HUES48 (cell line): ENCODE results near the gene PFKFB2.
A peak's percentile ranks its signal among the peaks of the same experiment; 100 is the strongest.

Source experiments
- H3K27ac ChIP-seq: one replicate; pipeline ENCODE4 v1.7.0; 2013; ENCODE audit warnings: low read depth, low read length, inconsistent platforms
- H3K27me3 ChIP-seq: 2 replicates; pipeline ENCODE4 v1.6.1; 2013; ENCODE audit warnings: mild to moderate bottlenecking, low read length; ENCODE audit not compliant: control insufficient read depth, insufficient read depth
- H3K36me3 ChIP-seq: 2 replicates; pipeline ENCODE4 v1.6.1; 2013; ENCODE audit warnings: low read length; ENCODE audit not compliant: control insufficient read depth, insufficient read depth
- H3K4me1 ChIP-seq: 2 replicates; pipeline ENCODE4 v1.6.1; 2013; ENCODE audit warnings: mild to moderate bottlenecking, low read length; ENCODE audit not compliant: control insufficient read depth, insufficient read depth
- H3K4me3 ChIP-seq: 2 replicates; pipeline ENCODE4 v1.5.1; 2013; ENCODE audit warnings: mild to moderate bottlenecking, low read depth, low read length
- H3K9ac ChIP-seq: 2 replicates; pipeline ENCODE4 v1.6.1; 2013; ENCODE audit warnings: mild to moderate bottlenecking, low read depth, low read length, moderate library complexity
- H3K9me3 ChIP-seq: 2 replicates; pipeline ENCODE4 v1.6.1; 2013; ENCODE audit warnings: low read length; ENCODE audit not compliant: control insufficient read depth, insufficient read depth

PFKFB2 gene

GRCh38 chr1:207022996-207023679, 29.9 kb upstream of the PFKFB2 start:
- Histone ChIP-seq H3K27me3 (no peaks in the 10 kb centered on the region), H3K9me3 (no peaks in the 10 kb centered on the region), H3K4me3 (no peak overlapping the region), H3K27ac (no peak overlapping the region), H3K4me1 (peaks cover 8% of the 10 kb centered on the region), H3K36me3 (no peaks in the 10 kb centered on the region), H3K9ac (no peak overlapping the region)

- Histone ChIP-seq H3K36me3 (no peaks in the 10 kb centered on the region), H3K4me3 (no peak overlapping the region), H3K9ac (no peak overlapping the region), H3K4me1 (peaks cover 8% of the 10 kb centered on the region), H3K27me3 (no peaks in the 10 kb centered on the region), H3K27ac (no peak overlapping the region), H3K9me3 (no peaks in the 10 kb centered on the region)
Observed at GRCh38 chr1:207024202-207025145, 28.6 kb upstream of the PFKFB2 start.

- Histone ChIP-seq H3K9ac (no peak overlapping the region), H3K4me3 (no peak overlapping the region), H3K9me3 (no peaks in the 10 kb centered on the region), H3K27ac (peak overlapping the region; percentile 47), H3K27me3 (no peaks in the 10 kb centered on the region), H3K36me3 (no peaks in the 10 kb centered on the region), H3K4me1 (peaks cover 8% of the 10 kb centered on the region)
Observed at GRCh38 chr1:207025146-207025880, 27.8 kb upstream of the PFKFB2 start.

GRCh38 chr1:207026104-207026534, 27.0 kb upstream of the PFKFB2 start:
- Histone ChIP-seq H3K9ac (no peak overlapping the region), H3K27ac (no peak overlapping the region), H3K36me3 (no peaks in the 10 kb centered on the region), H3K4me3 (no peak overlapping the region), H3K27me3 (no peaks in the 10 kb centered on the region), H3K4me1 (peaks cover 8% of the 10 kb centered on the region), H3K9me3 (no peaks in the 10 kb centered on the region)

GRCh38 chr1:207027206-207027777, 25.8 kb upstream of the PFKFB2 start:
- H3K4me3 ChIP-seq = no peak overlapping the region
- H3K9me3 ChIP-seq = no peaks in the 10 kb centered on the region
- H3K36me3 ChIP-seq = no peaks in the 10 kb centered on the region
- no peaks in the 10 kb centered on the region for H3K27me3 ChIP-seq
- H3K9ac ChIP-seq = no peak overlapping the region
- H3K4me1 ChIP-seq = peaks cover 12% of the 10 kb centered on the region
- H3K27ac ChIP-seq = no peak overlapping the region

GRCh38 chr1:207027921-207028320, 25.2 kb upstream of the PFKFB2 start:
- H3K9ac ChIP-seq = no peak overlapping the region
- H3K4me3 ChIP-seq = no peak overlapping the region
- H3K36me3 ChIP-seq = no peaks in the 10 kb centered on the region
- H3K27me3 ChIP-seq = no peaks in the 10 kb centered on the region
- no peaks in the 10 kb centered on the region for H3K9me3 ChIP-seq
- peaks cover 16% of the 10 kb centered on the region for H3K4me1 ChIP-seq
- no peak overlapping the region for H3K27ac ChIP-seq

- Histone ChIP-seq H3K27ac (no peak overlapping the region), H3K36me3 (no peaks in the 10 kb centered on the region), H3K4me3 (no peak overlapping the region), H3K9ac (no peak overlapping the region), H3K27me3 (no peaks in the 10 kb centered on the region), H3K4me1 (peaks cover 22% of the 10 kb centered on the region), H3K9me3 (no peaks in the 10 kb centered on the region)
Observed at GRCh38 chr1:207028884-207029650, 24.0 kb upstream of the PFKFB2 start.

- Histone ChIP-seq H3K4me1 (peaks cover 22% of the 10 kb centered on the region), H3K4me3 (no peak overlapping the region), H3K9me3 (no peaks in the 10 kb centered on the region), H3K9ac (no peak overlapping the region), H3K27ac (no peak overlapping the region), H3K27me3 (no peaks in the 10 kb centered on the region), H3K36me3 (no peaks in the 10 kb centered on the region)
Observed at GRCh38 chr1:207029701-207030521, 23.2 kb upstream of the PFKFB2 start.

GRCh38 chr1:207030522-207031009, 22.5 kb upstream of the PFKFB2 start:
- Histone ChIP-seq H3K4me1 (peaks cover 17% of the 10 kb centered on the region), H3K9me3 (no peaks in the 10 kb centered on the region), H3K36me3 (no peaks in the 10 kb centered on the region), H3K27ac (no peak overlapping the region), H3K27me3 (no peaks in the 10 kb centered on the region), H3K4me3 (no peak overlapping the region), H3K9ac (no peak overlapping the region)
